BLaER1 (cell line): ENCODE measurements around the gene MACROH2A1.
A peak's percentile ranks its signal among the peaks of the same experiment; 100 is the strongest.

Experiments used
- H3K27ac ChIP-seq: shearing (Covaris generic); formaldehyde crosslinking; 2 replicates; pipeline ENCODE4 v1.8.1; 2022
- H3K27me3 ChIP-seq: shearing (Covaris generic); formaldehyde crosslinking; 2 replicates; pipeline ENCODE4 v1.8.1; 2022
- H3K36me3 ChIP-seq: shearing (Covaris generic); formaldehyde crosslinking; 2 replicates; pipeline ENCODE4 v1.8.1; 2022
- H3K4me1 ChIP-seq: shearing (Covaris generic); formaldehyde crosslinking; 2 replicates; pipeline ENCODE4 v1.8.1; 2022
- H3K4me2 ChIP-seq: shearing (Covaris generic); formaldehyde crosslinking; 2 replicates; pipeline ENCODE4 v1.8.1; 2022
- H3K4me3 ChIP-seq: shearing (Covaris generic); formaldehyde crosslinking; 2 replicates; pipeline ENCODE4 v1.8.1; 2022
- H3K9ac ChIP-seq: shearing (Covaris generic); formaldehyde crosslinking; 2 replicates; pipeline ENCODE4 v1.8.1; 2022
- H3K9me3 ChIP-seq: shearing (Covaris generic); formaldehyde crosslinking; 2 replicates; pipeline ENCODE4 v1.8.1; 2022
- H4K20me1 ChIP-seq: shearing (Covaris generic); formaldehyde crosslinking; 2 replicates; pipeline ENCODE4 v1.8.1; 2022
- Cebpa-rat ChIP-seq: shearing (Covaris generic); IDR thresholded peaks from 2 replicates; pipeline ENCODE4 v1.8.1; 2022

MACROH2A1 gene

GRCh38 chr5:135360278-135361274 is 38.5 kb downstream of the MACROH2A1 start:
- Histone ChIP-seq H3K27ac (peak overlapping the region; percentile 62), H3K4me2 (peak overlapping the region; percentile 54), H4K20me1 (peaks cover 76% of the 10 kb centered on the region), H3K9ac (no peak overlapping the region; the same call in 1 of the 2 replicates), H3K9me3 (no peaks in the 10 kb centered on the region), H3K27me3 (no peaks in the 10 kb centered on the region), H3K4me3 (no peak overlapping the region), H3K36me3 (peaks cover 91% of the 10 kb centered on the region), H3K4me1 (peaks cover 33% of the 10 kb centered on the region)
- TF ChIP-seq Cebpa-rat = no peak

- Histone ChIP-seq H3K4me2 (no peak overlapping the region), H3K27me3 (no peaks in the 10 kb centered on the region), H4K20me1 (peaks cover 76% of the 10 kb centered on the region), H3K4me1 (peaks cover 33% of the 10 kb centered on the region), H3K9me3 (no peaks in the 10 kb centered on the region), H3K4me3 (no peak overlapping the region), H3K36me3 (peaks cover 91% of the 10 kb centered on the region), H3K9ac (no peak overlapping the region), H3K27ac (peak overlapping the region; percentile 62)
- TF ChIP-seq Cebpa-rat = no peak
Observed at GRCh38 chr5:135359374-135360165, 39.5 kb downstream of the MACROH2A1 start.

- Histone ChIP-seq H4K20me1 (peaks cover 90% of the 10 kb centered on the region), H3K4me2 (no peak overlapping the region), H3K27ac (no peak overlapping the region), H3K4me3 (no peak overlapping the region), H3K9ac (no peak overlapping the region), H3K9me3 (no peaks in the 10 kb centered on the region), H3K36me3 (peaks cover 96% of the 10 kb centered on the region), H3K27me3 (no peaks in the 10 kb centered on the region), H3K4me1 (peaks cover 28% of the 10 kb centered on the region)
- no peak for TF ChIP-seq Cebpa-rat
Observed at GRCh38 chr5:135357685-135358084, 41.3 kb downstream of the MACROH2A1 start.

- H3K9ac ChIP-seq = no peak overlapping the region
- no peak for TF ChIP-seq Cebpa-rat
- H3K4me1 ChIP-seq = peaks cover 20% of the 10 kb centered on the region
- H3K4me2 ChIP-seq = no peak overlapping the region
- no peaks in the 10 kb centered on the region for H3K27me3 ChIP-seq
- H3K36me3 ChIP-seq = peaks cover 99% of the 10 kb centered on the region
- H3K9me3 ChIP-seq = no peaks in the 10 kb centered on the region
- no peak overlapping the region for H3K27ac ChIP-seq
- H4K20me1 ChIP-seq = peaks cover 87% of the 10 kb centered on the region
- no peak overlapping the region for H3K4me3 ChIP-seq
Observed at GRCh38 chr5:135356522-135357318, 42.3 kb downstream of the MACROH2A1 start.

- Histone ChIP-seq H3K9me3 (no peaks in the 10 kb centered on the region), H3K9ac (no peak overlapping the region), H3K4me1 (peaks cover 4% of the 10 kb centered on the region), H3K36me3 (peaks cover 99% of the 10 kb centered on the region), H4K20me1 (peaks cover 87% of the 10 kb centered on the region), H3K27me3 (no peaks in the 10 kb centered on the region), H3K4me2 (no peak overlapping the region), H3K27ac (no peak overlapping the region), H3K4me3 (no peak overlapping the region)
- no peak for TF ChIP-seq Cebpa-rat
Observed at GRCh38 chr5:135355169-135355568, 43.9 kb downstream of the MACROH2A1 start.

GRCh38 chr5:135353952-135354721 is 44.9 kb downstream of the MACROH2A1 start:
- no peak overlapping the region for H3K27ac ChIP-seq
- H3K4me1 ChIP-seq = no peaks in the 10 kb centered on the region
- H4K20me1 ChIP-seq = peaks cover 90% of the 10 kb centered on the region
- no peak overlapping the region for H3K9ac ChIP-seq
- H3K4me2 ChIP-seq = no peak overlapping the region
- TF ChIP-seq Cebpa-rat = no peak
- H3K4me3 ChIP-seq = no peak overlapping the region
- H3K27me3 ChIP-seq = no peaks in the 10 kb centered on the region
- H3K36me3 ChIP-seq = peaks cover 99% of the 10 kb centered on the region
- no peaks in the 10 kb centered on the region for H3K9me3 ChIP-seq

GRCh38 chr5:135350536-135350935 is 48.5 kb downstream of the MACROH2A1 start:
- H3K4me2 ChIP-seq = no peak overlapping the region
- H3K36me3 ChIP-seq = peaks cover 99% of the 10 kb centered on the region
- no peaks in the 10 kb centered on the region for H3K27me3 ChIP-seq
- peaks cover 87% of the 10 kb centered on the region for H4K20me1 ChIP-seq
- no peaks in the 10 kb centered on the region for H3K4me1 ChIP-seq
- no peak overlapping the region for H3K27ac ChIP-seq
- H3K4me3 ChIP-seq = no peak overlapping the region
- H3K9ac ChIP-seq = no peak overlapping the region
- TF ChIP-seq Cebpa-rat = no peak
- no peaks in the 10 kb centered on the region for H3K9me3 ChIP-seq

GRCh38 chr5:135349886-135350285 is 49.1 kb downstream of the MACROH2A1 start:
- Histone ChIP-seq H3K27ac (no peak overlapping the region), H3K9ac (no peak overlapping the region), H3K36me3 (peaks cover 99% of the 10 kb centered on the region), H3K4me2 (no peak overlapping the region), H4K20me1 (peaks cover 81% of the 10 kb centered on the region), H3K9me3 (no peaks in the 10 kb centered on the region), H3K27me3 (no peaks in the 10 kb centered on the region), H3K4me1 (no peaks in the 10 kb centered on the region), H3K4me3 (no peak overlapping the region)
- no peak for TF ChIP-seq Cebpa-rat

GRCh38 chr5:135349451-135349850 is 49.6 kb downstream of the MACROH2A1 start:
- no peak overlapping the region for H3K4me2 ChIP-seq
- H3K36me3 ChIP-seq = peaks cover 99% of the 10 kb centered on the region
- H3K4me1 ChIP-seq = no peaks in the 10 kb centered on the region
- no peaks in the 10 kb centered on the region for H3K9me3 ChIP-seq
- no peak overlapping the region for H3K9ac ChIP-seq
- no peak overlapping the region for H3K27ac ChIP-seq
- no peaks in the 10 kb centered on the region for H3K27me3 ChIP-seq
- H3K4me3 ChIP-seq = no peak overlapping the region
- H4K20me1 ChIP-seq = peaks cover 76% of the 10 kb centered on the region
- TF ChIP-seq Cebpa-rat = no peak
